ENCODE results near the gene STING1.
"Not testable (repeated sequence)": the region's sequence is repeated elsewhere in the genome, so short reads cannot be mapped to it uniquely, and the experiment has no call there.

The STING1 gene

DNA sequence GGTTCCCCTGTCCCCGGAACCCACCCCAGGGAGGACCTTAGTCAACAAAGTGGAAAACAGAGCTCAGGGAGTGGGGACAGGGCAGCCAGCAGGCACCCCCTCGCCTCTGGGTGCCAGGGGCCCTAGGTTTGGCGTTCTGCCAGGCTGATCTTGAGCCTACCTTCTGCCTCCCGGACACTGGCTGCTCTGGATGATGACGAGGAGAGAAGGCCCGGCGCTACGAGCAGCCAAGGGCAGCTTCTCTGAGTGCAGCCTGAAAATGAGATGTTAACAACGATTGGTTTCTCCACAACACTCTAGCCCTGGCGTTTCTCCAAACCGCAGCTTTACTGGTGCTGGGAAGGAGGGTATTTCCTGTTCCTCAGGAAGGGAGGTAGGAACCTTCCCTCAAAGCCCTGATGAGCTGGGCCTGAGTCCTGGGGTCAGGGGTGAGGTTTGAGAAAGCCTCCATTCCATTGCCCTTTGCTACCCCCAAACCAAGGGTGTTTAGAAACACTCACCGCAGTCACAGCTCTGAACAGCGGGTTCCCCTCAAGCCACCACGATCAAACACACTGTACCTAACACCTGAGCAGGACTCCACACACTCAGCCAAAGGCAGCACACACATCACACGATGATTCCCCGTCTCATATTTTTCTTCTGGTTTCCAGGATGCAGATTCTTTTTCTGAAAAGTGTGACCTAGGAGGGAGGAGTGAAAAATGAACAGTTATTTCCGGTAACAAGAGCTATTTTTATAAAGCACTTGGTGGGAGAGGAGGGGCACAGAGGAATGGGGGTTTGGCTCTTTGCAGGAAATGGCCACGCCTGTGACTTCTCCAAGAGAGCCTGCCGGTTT, at the start of gene STING1:
STING1 (minus strand) TSS at position 709 of the 840 bp plus-strand sequence. CDS start 1,054 bp downstream, outside the sequence.
- peak; percentile 88 for DNase-seq

DNA sequence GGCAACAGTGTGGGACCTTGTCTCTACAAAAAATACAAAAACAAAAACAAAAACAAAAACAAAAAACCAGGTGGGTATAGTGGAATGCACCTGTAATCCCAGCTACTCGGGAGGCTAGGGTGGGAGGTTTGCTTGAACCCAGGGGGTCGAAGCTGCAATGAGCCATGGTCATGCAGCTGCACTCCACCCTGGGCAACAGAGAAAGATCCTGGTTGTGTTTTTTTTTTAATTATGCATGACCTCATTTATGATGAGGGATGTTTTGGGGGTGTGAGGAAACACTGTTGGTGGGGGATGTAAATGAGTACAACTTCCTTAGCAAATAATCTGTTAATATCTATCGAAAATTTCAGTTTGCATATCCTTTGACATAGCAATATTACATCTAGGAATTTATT, 49.2 kb upstream of the STING1 start:
- DNase-seq = no peak

DNA sequence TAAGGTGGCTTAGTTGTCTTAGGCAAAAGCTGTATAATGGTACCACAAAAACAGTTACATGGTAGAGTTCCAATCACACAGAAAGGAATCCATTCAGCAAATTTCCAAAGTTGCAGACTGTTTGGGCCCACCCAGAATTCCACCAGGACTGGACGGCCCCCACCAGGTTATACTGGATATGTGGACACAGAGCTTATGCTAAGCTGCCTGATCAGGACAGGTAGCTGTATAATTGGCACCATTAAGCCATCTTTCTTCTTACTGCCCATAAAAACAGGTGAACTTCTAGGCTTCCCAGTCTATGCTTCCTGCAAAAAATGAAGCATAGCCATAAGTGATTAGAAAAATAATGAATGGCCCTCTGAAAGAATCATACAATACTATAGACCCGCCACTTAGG, 47.5 kb upstream of the STING1 start:
- not testable (repeated sequence) for DNase-seq

DNA sequence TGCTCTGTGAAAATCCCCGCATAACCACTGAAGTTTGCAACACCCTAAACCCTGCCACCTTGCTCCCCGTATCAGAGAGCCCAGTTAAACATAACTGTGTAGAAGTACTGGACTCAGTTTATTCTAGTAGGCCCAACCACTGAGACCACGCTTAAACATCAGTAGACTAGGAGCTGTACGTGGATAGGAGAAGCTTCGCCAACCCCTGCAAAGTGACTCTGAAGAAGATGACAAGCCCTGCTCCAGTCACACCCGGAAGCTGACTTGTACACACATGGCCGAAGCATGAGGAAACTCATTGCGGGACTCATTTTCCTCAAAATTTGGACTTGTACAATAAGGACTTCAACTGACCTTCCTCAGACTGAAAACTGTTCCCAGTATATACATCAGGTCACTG, 46.1 kb upstream of the STING1 start:
- DNase-seq = not testable (repeated sequence)

- not testable (repeated sequence) for DNase-seq
Observed at GRCh38 chr5:139527896-139528467, 45.4 kb upstream of the STING1 start.

DNA sequence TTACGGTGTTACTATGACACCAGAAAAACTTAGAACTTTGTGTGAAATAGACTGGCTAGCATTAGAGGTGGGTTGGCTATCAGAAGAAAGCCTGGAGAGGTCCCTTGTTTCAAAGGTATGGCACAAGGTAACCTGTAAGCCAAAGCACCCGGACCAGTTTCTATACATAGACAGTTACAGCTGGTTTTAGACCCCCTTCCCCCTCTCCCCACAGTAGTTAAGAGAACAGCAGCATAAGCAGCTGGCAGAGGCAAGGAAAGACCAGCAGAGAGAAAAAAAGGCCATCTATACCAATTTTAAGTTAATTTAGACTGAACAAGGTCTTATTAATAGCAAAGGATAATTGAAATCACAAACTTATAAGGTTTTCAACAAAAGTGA, 44.5 kb upstream of the STING1 start:
- DNase-seq = not testable (repeated sequence)

- DNase-seq = not testable (repeated sequence)
Observed at GRCh38 chr5:139526309-139527089, 43.9 kb upstream of the STING1 start.

DNA sequence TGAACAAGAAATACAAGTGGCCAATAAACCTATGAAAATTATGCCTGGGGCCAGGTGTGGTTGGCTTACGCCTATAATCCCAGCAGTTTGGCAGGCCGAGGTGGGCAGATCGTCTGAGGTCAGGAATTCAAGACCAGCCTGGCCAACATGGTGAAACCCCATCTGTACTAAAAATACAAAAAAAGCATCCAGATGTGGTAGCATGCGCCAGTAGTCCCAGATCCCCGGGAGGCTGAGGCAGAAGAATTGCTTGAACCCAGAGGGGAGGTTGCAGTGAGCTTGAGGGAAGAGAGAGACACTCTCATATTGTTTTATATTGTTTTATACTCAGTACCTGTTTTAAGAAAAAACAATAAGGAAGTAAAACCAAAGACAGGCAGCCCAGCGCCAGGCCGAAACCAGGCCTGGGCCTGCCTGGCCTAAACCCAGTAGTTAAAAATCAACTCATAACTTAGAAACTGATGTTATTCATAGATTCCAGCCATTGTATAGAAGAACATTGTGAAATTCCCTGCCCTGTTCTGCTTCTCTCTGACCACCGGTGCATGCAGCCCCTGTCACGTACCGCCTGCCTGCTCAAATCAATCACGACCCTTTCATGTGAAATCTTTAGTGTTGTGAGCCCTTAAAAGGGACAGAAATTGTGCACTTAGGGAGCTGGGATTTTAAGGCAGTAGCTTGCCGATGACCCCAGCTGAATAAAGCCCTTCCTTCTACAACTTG, 43.2 kb upstream of the STING1 start:
- DNase-seq = not testable (repeated sequence)

GRCh38 chr5:139524940-139525585, 42.5 kb upstream of the STING1 start:
- no peak for DNase-seq

- DNase-seq = no peak
Observed at GRCh38 chr5:139524446-139524845, 41.9 kb upstream of the STING1 start.

GRCh38 chr5:139523635-139524445, 41.3 kb upstream of the STING1 start:
- no peak for DNase-seq

DNA sequence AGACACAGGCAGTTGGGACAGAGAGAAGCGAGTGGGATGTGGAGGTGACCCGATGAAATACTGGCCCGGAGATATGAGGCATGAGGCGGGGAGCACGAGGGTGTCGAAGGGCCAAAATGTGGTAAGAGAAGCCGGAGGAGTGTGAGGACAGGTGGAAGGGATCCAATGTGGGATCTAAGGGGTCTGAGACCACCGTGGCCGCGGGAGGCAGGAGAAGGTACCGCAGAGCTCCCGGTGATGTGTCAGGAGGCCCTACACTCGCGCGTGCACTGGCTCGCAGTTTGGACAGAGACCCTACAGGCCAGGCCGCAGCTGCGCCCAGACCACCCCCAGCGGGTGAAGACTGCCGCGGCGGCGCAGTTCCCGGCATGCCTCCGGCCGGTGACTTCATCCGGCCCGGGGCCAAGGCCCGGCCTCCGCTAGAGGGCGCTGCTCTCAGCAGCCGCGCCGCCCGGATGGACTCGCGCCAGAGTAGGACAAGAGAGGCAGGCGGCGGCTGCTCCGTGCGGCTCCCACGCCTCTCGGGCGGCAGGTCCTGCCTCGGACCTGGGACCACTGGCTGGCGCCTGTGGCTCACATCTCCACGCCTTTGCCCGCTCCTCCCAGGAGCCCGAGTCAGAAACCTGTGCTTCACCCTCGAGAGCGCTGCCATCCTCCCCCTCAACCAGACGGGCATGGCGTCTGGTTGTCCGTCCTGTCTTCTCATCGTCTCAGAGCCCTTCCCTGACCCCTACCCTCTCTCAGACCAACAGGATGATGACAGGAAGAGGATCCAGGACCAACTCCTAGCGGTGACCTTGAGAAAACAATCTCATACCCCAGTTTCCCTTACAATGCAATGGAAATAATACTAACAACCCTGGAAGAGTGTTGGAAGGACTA, 35.4 kb upstream of the STING1 start:
- peak; percentile 76 for DNase-seq

DNA sequence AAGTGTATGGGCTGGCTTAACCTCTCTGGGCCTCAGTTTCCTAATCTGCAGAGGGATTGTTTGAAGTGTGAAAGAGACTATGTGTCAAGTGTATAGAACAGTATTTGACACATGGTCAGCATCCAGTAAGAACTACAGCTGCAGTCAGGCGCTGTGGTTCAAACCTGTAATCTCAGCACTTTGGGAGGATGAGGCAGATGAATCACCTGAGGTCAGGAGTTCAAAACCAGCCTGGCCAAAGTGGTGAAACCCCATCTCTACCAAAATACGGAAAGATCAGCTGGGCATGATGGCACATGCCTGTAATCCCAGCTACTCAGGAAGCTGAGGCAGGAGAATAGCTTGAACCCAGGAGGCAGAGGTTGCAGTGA, 31.9 kb upstream of the STING1 start:
- no peak for DNase-seq

GRCh38 chr5:139513852-139514485, 31.4 kb upstream of the STING1 start:
- DNase-seq = no peak

DNA sequence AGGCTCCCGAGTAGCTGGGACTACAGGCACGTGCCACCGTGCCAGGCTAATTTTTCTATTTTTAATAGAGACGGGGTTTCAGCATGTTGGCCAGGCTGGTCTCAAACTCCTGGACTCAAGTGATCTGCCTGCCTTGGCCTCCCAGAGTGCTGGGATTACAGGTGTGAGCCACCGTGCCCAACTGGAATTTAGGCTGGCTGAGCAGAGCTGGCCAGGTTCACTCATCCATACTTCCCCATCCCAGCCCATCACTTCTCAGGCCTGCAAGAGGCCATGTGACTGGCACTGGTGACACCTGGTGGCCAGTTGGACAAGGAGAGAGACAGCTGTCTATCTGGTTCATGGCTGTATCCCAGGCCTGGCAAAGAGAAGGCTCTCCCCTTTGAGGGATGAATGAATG, 30.9 kb upstream of the STING1 start:
- DNase-seq = peak; percentile 73

GRCh38 chr5:139512786-139513390, 30.3 kb upstream of the STING1 start:
- DNase-seq = no peak

GRCh38 chr5:139504722-139505121, 22.2 kb upstream of the STING1 start:
- DNase-seq = not testable (repeated sequence)

GRCh38 chr5:139503879-139504278, 21.3 kb upstream of the STING1 start:
- not testable (repeated sequence) for DNase-seq

DNA sequence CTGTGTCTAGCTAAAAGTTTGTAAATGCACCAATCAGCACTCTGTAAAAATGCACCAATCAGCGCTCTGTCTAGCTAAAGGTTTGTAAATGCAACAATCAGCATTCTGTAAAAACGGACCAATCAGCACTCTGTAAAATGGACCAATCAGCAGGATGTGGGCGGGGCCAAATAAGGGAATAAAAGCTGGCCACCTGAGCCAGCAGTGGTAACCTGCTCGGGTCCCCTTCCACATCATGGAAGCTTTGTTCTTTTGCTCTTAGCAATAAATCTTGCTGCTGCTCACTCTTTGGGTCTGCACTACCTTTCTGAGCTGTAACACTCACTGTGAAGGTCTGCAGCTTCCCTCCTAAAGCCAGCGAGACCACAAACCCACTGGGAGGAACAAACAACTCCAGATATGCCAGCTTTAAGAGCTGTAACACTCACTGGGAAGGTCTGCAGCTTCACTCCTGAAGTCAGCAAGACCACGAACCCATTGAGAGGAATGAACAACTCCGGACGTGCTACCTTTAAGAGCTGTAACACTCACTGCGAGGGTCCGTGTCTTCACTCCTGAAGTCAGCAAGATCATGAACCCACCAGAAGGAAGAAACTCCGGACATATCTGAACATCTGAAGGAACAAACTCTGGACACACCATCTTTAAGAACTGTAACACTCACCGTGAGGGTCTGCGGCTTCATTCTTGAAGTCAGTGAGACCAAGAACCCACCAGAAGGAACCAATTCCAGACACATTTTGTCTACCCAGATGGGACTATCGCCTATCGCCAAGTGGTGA, 20.7 kb upstream of the STING1 start:
- DNase-seq = peak; percentile 42

All from GDM1 (cell line).